K562 (cell line): ENCODE measurements around the gene PDLIM7. TPM values are rescaled to one million over a fixed set of nuclear protein-coding genes. Genes with fewer than 3 reads are reported as not detected.

ENCODE experiments used
- ARID3B ChIP-seq: fragments of 250-450 bp; sonication (Bioruptor Pico); IDR thresholded peaks from 2 replicates; pipeline ENCODE4 v1.4.0; 2020; ENCODE audit warnings: borderline replicate concordance
- BRF1 ChIP-seq: IDR thresholded peaks from 3 replicates; pipeline ENCODE4 v1.6.1; 2011; ENCODE audit warnings: borderline replicate concordance, mild to moderate bottlenecking; ENCODE audit not compliant: insufficient read length; ENCODE audit errors: extremely low read depth
- IRF2 ChIP-seq: sonication (generic); formaldehyde crosslinking; IDR thresholded peaks from 2 replicates; pipeline ENCODE4 v1.8.1; 2022; ENCODE audit warnings: mild to moderate bottlenecking, missing genetic modification reagents
- MGA ChIP-seq: fragments of 450-650 bp; IDR thresholded peaks from 2 replicates; pipeline ENCODE4 v1.6.1; 2016; ENCODE audit warnings: mild to moderate bottlenecking, moderate library complexity
- RBM17 ChIP-seq: fragments of 200-400 bp; formaldehyde crosslinking; IDR thresholded peaks from 2 replicates; pipeline ENCODE4 v1.6.1; 2017; ENCODE audit warnings: low read depth, mild to moderate bottlenecking, low read length, borderline replicate concordance
- ZNF280B ChIP-seq: fragments of 250-450 bp; sonication (Bioruptor Pico); IDR thresholded peaks from 2 replicates; pipeline ENCODE4 v1.5.1; 2021; ENCODE audit warnings: mild to moderate bottlenecking
- ZNF511 ChIP-seq: sonication (generic); formaldehyde crosslinking; IDR thresholded peaks from 2 replicates; pipeline ENCODE4 v1.8.0; 2022; ENCODE audit warnings: mild to moderate bottlenecking, missing genetic modification reagents
- polyA plus RNA-seq, 8 experiments: library from polyadenylated mRNA; depleted of rRNA in 4 of 8; stranded (reverse) in 5 of 8; unstranded in 3 of 8; fragments of >200 nt; fragmentation: Nextera tagmentation in 2 of 8; fragmentation: Illumina TruSeq in 1 of 8; extraction: Ambion mirVana in 2 of 8; extraction: Trizol in 1 of 8; gene quantifications; 2 replicates each; pipeline versions ENCODE4 v1.2.1 to v1.2.3, GENCODE V29; 2011 to 2014; ENCODE audit warnings: inconsistent platforms in 1 of 8, missing spikeins in 1 of 8
- total RNA-seq, 7 experiments: library from RNA; depleted of rRNA in 6 of 7; stranded (reverse); fragments of >200 nt in 6 of 7; fragmentation: Illumina TruSeq in 2 of 7; extraction: Trizol in 2 of 7; gene quantifications; 2 replicates each; pipeline versions ENCODE4 v1.2.1 to v1.2.3, GENCODE V29; 2011 to 2021; ENCODE audit warnings: low replicate concordance in 1 of 7

PDLIM7 gene
- total and polyA plus RNA-seq, 9 of the 15 experiments (the other 6 are each of a cell fraction or from before 2014, with no cell fraction given) = 2.1 to 124 (median 32.6) TPM

GRCh38 chr5:177508837-177509236, 11.4 kb upstream of the PDLIM7 start (continued):
- TF ChIP-seq MGA (peak; percentile 60), ZNF280B (CRISPR knock-in tag) (no peak), ARID3B (CRISPR knock-in tag) (no peak), BRF1 (no peak), RBM17 (no peak), ZNF511 (no peak), IRF2 (CRISPR knock-in tag) (no peak)
